Osteoblast (primary cell): ENCODE results near the gene CAMK1. TPM values are rescaled to one million over a fixed set of nuclear protein-coding genes. Genes with fewer than 3 reads are reported as not detected.
"Not testable (repeated sequence)": the region's sequence is repeated elsewhere in the genome, so short reads cannot be mapped to it uniquely, and the experiment has no call there.

Source experiments
- DNase-seq: peaks from one replicate; pipeline ENCODE4 v3.0.0; 2011; ENCODE audit warnings: low spot score, mixed read lengths; ENCODE audit not compliant: insufficient read length; ENCODE audit errors: missing footprints
- H2AFZ ChIP-seq: 2 replicates; pipeline ENCODE4 v1.6.0; 2011; ENCODE audit warnings: mild to moderate bottlenecking, low read length
- H3K27ac ChIP-seq: 2 replicates; pipeline ENCODE4 v1.5.1; 2011; ENCODE audit warnings: mild to moderate bottlenecking, low read depth, low read length, moderate library complexity
- H3K27me3 ChIP-seq: 2 replicates; pipeline ENCODE4 v1.6.0; 2012; ENCODE audit warnings: mild to moderate bottlenecking, control low read depth, inconsistent platforms, low read length, moderate library complexity; ENCODE audit not compliant: insufficient read depth
- H3K36me3 ChIP-seq: 2 replicates; pipeline ENCODE4 v1.5.1; 2011; ENCODE audit warnings: mild to moderate bottlenecking, low read length, control low read depth, moderate library complexity; ENCODE audit not compliant: insufficient read depth
- H3K4me1 ChIP-seq: 2 replicates; pipeline ENCODE4 v1.5.1; 2011; ENCODE audit warnings: mild to moderate bottlenecking, low read length, control low read depth, moderate library complexity; ENCODE audit not compliant: insufficient read depth
- H3K4me2 ChIP-seq: 2 replicates; pipeline ENCODE4 v1.6.0; 2011; ENCODE audit warnings: mild to moderate bottlenecking, low read length; ENCODE audit not compliant: insufficient read depth
- H3K4me3 ChIP-seq: fragments of 200-600 bp; sonication (generic); 3 replicates; pipeline ENCODE4 v1.5.1; 2012; ENCODE audit warnings: mild to moderate bottlenecking, low read length, inconsistent platforms; ENCODE audit not compliant: insufficient read depth
- H3K79me2 ChIP-seq: 2 replicates; pipeline ENCODE4 v1.6.0; 2012; ENCODE audit warnings: mild to moderate bottlenecking, low read length, control low read depth, inconsistent platforms; ENCODE audit not compliant: insufficient read depth
- H3K9me3 ChIP-seq: 2 replicates; pipeline ENCODE4 v1.5.1; 2011; ENCODE audit warnings: low read depth, low read length, control low read depth
- H4K20me1 ChIP-seq: 2 replicates; pipeline ENCODE4 v1.6.0; 2012; ENCODE audit warnings: mild to moderate bottlenecking, low read length, control low read depth; ENCODE audit not compliant: insufficient read depth
- CTCF ChIP-seq: IDR thresholded peaks from 2 replicates; pipeline ENCODE4 v1.5.1; 2011; ENCODE audit warnings: mild to moderate bottlenecking, low read depth, low read length, moderate library complexity; ENCODE audit errors: extremely low read depth
- total RNA-seq: library from RNA; depleted of rRNA; stranded (reverse); fragments of >200 nt; gene quantifications from 2 replicates; pipeline ENCODE4 v1.2.3, GENCODE V29; 2012

Gene CAMK1
- total RNA-seq, 1 donor = 22.1 TPM

DNA sequence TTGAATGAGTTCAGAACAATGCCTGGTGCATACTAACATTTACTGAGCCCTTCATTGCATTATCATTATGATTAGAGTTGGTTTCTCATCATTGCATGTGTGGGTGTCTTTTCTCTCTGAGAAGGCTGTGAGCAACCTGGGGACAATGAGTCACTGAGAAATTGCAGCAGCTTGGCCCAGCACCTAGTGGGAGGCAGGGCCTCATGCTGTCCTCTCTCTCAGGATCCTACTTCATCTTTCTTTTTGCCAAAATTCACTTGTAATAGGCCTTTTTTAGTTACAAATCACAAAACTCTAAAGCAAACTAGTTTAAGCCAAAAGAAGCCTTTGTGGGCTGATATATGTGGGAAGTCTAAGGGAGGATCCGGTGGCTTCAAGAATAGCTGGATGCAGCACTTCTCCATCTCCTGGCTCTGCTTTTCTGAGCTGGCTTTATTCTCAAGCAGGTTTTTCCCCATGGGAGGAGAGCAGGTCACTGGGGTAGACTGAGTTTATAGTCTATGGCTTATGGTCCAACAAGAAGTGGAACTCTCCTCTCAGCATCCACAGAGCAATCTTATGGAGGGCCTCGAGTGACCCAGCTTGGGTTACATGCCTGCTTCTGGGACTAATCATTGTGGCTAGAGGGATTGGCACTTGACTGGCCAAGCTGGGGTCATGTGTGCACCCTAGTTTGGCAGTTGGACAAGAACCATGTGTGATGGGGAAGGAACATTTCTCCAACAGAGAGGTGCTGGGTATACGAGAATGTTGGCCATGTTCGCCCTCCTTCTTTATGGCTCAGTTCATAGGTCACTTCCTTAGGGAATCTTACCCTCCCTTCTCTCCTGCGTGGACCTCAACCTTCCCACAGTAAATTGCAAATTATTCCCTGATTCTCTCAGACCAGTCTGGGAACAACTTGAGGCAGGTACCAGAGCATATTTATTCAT lies 8.7 kb upstream of the CAMK1 start:
- no peak overlapping the region for H2AFZ ChIP-seq
- TF ChIP-seq CTCF = no peak
- H4K20me1 ChIP-seq = no peaks in the 10 kb centered on the region
- H3K4me3 ChIP-seq = no peak overlapping the region
- no peaks in the 10 kb centered on the region for H3K9me3 ChIP-seq
- H3K36me3 ChIP-seq = peaks cover 17% of the 10 kb centered on the region
- no peaks in the 10 kb centered on the region for H3K27me3 ChIP-seq
- H3K27ac ChIP-seq = peak overlapping the region; percentile 35
- H3K4me2 ChIP-seq = peak overlapping the region; percentile 2
- peak; percentile 95 for DNase-seq
- H3K79me2 ChIP-seq = no peaks in the 10 kb centered on the region
- peaks cover 23% of the 10 kb centered on the region for H3K4me1 ChIP-seq

GRCh38 chr3:9777694-9778021 lies 7.9 kb upstream of the CAMK1 start:
- H3K4me2 ChIP-seq = peak overlapping the region; percentile 2
- no peak for DNase-seq
- peak overlapping the region; percentile 35 for H3K27ac ChIP-seq
- TF ChIP-seq CTCF = no peak
- peaks cover 17% of the 10 kb centered on the region for H3K36me3 ChIP-seq
- no peaks in the 10 kb centered on the region for H3K9me3 ChIP-seq
- H3K27me3 ChIP-seq = no peaks in the 10 kb centered on the region
- no peaks in the 10 kb centered on the region for H4K20me1 ChIP-seq
- no peaks in the 10 kb centered on the region for H3K79me2 ChIP-seq
- no peak overlapping the region for H2AFZ ChIP-seq
- H3K4me3 ChIP-seq = peak overlapping the region; percentile 2
- peaks cover 23% of the 10 kb centered on the region for H3K4me1 ChIP-seq

DNA sequence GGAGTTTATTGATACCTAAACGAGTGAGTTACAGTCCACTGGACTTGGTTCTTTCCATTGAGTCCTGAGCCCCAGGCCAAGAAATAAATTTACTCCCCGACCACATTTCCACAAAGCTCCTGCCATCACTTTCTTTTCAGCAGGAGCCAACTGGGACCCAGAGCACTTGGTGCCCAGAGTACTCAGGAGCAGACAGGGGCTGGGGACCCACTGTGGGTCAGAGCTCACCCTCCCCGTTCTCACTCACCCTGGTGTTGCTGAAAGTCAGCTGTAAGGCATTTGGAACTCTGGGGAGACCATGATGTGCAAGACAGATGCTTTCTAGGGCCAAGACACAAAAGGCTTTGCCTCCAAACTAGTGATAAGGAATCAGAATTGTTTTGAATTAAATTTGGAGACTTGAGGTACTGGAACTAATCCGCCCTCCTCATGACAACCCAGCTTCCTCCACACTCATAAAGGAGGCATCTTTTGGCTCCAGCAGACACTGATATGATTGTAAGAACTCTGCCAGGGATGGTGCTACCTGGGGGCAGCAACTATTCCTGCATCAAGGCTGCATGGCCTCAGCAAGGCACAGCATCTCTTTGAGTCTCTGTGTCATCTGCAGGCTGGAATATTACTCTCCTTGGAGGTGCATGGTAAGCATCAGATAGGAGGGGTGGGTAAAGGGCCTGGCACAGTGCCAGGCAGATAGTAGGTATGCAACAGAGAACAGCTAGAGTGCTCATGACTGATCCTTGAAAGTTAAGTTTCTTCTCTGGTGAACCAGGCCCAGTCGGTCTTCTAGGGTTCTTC lies 7.3 kb upstream of the CAMK1 start:
- no peaks in the 10 kb centered on the region for H3K9me3 ChIP-seq
- H3K27me3 ChIP-seq = no peaks in the 10 kb centered on the region
- no peaks in the 10 kb centered on the region for H3K79me2 ChIP-seq
- H3K4me2 ChIP-seq = peak overlapping the region; percentile 2
- H3K4me1 ChIP-seq = peaks cover 23% of the 10 kb centered on the region
- H3K27ac ChIP-seq = peak overlapping the region; percentile 35
- H4K20me1 ChIP-seq = no peaks in the 10 kb centered on the region
- H2AFZ ChIP-seq = no peak overlapping the region
- H3K4me3 ChIP-seq = no peak overlapping the region
- peak; percentile 58 for DNase-seq
- TF ChIP-seq CTCF = no peak
- peaks cover 14% of the 10 kb centered on the region for H3K36me3 ChIP-seq

DNA sequence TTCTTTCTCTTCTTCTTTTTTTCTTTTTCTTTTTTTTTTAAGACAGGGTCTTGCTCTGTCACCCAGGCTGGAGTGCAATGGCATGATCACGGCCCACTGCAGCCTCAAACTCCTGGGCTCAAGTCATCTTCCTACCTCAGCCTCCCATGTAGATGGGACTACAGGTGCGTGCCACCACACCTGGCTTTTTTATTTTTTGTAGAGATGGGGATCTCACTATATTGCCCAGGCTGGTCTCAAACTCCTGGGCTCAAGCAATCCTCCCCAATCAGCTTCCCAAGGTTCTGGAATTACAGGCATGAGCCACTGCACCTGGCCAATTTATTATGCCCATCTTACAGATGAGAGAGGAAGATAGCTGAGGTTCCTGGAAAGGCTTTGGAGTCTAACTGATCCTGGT lies 1.3 kb upstream of the CAMK1 start:
- H3K4me2 ChIP-seq, H3K27ac ChIP-seq, H2AFZ ChIP-seq, H4K20me1 ChIP-seq, H3K27me3 ChIP-seq, H3K4me3 ChIP-seq, H3K9me3 ChIP-seq, H3K36me3 ChIP-seq, DNase-seq: not testable (repeated sequence)
- Histone ChIP-seq H3K79me2 (peaks cover 21% of the 10 kb centered on the region), H3K4me1 (peaks cover 23% of the 10 kb centered on the region)
